ENCODE data around the gene PALS1.

PALS1 gene

GRCh38 chr14:67241411-67242167 lies at the start of gene PALS1:
Gene PALS1 (plus strand): TSS chr14:67241435. CDS start chr14:67279171, 37,736 bp downstream.
- DNase-seq (ENCODE audit: low read depth in 4 of 4, low spot score in 1 of 4), result peak in 3 of 4 experiments; percentile 13 to 44 (median 32)

DNA sequence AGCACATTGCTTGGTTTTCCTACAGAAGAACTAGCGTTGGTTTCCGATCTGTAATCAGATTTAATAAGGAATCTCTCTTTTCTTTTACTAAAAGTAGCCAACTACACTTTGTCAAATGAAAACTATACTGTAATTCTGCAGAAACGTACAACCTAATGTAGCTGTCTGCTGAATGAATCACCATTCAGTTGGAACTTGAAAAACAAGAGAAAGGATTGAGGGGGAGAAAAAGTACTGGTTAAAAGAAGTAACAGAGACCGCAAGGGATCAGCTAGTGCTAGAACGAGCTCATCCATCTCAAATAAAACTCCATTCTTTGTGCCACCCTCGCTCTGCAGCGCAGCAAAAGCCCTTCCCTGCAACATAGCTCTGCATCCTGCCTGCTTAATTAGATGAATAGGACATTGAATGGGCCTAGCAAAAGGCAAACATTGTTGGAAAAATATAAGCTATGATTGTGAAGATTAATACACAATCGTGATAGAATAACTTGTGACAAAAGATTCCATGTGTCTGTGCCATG lies 49.4 kb upstream of the PALS1 start:
- DNase-seq (ENCODE audit: low read depth in 4 of 4, low spot score in 1 of 4), result no peak

DNA sequence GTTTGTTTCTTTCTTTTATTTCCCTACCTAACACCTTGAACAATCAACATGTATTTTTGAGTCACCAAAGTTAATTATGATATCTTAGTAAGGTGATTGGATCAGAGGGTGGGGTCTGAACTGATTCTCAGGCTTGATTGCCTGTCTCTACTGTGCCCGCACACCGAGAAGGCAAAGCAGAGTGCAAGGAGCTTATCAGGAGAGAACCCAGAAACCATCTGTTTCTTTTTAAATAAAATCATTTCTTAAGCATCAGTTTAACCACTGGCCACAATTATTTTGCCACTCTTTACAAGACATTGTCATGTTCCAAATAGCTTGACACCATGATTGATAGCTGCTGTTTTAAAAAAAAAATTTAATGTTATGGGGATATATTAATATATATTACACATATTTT lies 48.9 kb upstream of the PALS1 start:
- DNase-seq (ENCODE audit: low read depth in 4 of 4, low spot score in 1 of 4), result no peak

DNA sequence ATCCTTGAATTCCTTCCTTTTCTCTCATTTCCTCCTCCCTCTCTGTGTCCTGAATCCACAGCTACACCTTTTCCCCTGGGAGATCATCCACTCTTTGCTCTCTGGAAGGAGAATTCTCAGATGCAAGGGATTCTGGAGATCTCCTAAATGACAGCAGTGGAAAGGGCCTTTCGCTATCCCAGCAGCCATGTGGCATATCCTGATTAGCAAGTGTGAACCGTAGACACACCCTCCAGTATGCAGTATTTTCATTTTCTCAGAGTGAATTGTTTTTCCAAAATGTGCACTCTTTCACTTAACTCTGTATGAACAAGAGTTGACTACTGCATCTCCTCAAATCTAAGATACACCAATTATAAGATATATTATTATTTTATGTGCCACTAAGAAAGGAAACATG lies 46.0 kb upstream of the PALS1 start:
- DNase-seq (ENCODE audit: low read depth in 4 of 4, low spot score in 1 of 4), result no peak

DNA sequence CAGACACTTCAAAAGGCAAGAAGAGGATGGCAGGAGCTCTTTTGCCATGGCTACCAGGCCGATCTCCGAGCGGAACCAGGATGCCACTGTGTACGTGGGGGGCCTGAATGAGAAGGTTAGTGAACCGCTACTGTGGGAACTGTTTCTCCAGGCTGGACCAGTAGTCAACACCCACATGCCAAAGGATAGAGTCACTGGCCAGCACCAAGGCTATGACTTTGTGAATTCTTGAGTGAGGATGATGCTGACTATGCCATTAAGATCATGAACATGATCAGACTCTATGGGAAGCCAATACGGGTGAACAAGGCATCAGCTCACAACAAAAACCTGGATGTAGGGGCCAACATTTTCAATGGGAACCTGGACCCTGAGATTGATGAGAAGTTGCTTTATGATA lies 42.2 kb upstream of the PALS1 start:
- DNase-seq (ENCODE audit: low read depth in 4 of 4, low spot score in 1 of 4), result no peak

GRCh38 chr14:67207810-67208209 lies 33.4 kb upstream of the PALS1 start:
- DNase-seq (ENCODE audit: low read depth in 4 of 4, low spot score in 1 of 4), result no peak

DNA sequence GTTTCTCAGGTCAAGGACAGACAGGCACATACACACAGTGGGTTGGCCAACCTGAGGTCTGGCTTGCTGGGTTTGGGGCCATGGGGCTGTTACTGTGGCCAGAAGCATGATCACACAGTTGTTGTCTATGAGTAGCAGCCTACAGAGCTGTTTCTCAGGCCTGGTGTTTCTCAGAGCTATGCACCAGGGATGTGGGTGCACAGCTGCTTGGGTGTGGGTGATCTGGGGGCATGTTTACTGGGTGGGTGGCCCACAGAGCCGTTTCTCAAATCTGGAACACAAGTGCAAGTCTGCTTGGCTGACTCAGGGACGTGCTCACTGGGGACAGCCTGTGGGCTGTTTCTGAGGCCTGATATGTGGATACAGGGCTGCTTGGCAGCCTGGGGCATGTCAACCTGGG lies 23.1 kb upstream of the PALS1 start:
- no peak for DNase-seq (ENCODE audit: low read depth in 4 of 4, low spot score in 1 of 4)

DNA sequence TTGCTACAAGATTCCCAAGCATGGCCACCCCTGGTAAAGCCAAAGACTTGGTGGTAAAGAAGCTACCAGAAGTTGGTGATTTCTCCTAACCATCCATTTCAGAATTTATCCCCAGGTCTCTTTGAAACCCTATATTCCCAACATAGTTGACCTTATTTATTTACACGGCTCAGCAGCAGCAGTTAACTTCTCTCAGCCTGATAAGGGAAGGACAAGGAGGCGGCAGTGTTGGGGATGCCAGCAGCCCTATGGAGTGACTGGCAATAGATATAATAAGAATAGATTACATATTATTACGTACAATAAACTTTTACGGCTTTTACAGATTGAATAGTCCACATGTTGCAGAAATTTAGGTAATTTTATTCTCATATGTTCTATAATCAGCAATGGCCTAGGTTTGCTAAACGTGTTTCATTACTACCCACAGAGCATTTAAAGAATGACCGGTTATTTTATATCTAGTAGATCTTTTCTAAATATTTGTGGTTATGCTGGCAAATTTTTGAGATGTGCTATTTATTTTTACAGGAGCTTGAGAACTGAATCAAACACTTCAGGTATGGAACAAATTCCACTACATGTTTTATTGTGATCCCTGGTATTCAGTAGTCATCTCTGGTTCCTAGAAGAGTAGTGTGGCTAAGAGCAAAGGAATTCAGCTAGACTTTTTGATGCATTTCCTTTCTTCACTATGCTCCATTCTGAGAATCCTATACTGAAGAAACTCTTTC lies 19.8 kb upstream of the PALS1 start:
- DNase-seq (ENCODE audit: low read depth in 4 of 4, low spot score in 1 of 4), result no peak

DNA sequence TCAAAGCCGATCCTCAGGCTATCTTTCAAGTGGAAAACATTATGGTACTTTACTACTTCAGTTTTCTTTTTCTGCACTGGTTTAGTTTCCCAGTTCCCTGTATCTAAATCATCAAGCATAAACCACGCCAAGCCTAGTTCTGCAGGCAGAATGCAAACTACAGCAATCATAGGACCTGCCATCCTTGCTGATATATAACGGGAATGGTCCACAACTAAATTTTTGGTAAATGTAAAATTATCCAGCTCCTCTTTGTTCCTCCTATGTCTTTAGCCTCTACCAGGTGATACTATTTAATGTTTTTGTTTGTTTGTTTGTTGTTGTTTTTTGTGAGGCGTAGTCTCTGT lies 19.3 kb upstream of the PALS1 start:
- DNase-seq (ENCODE audit: low read depth in 4 of 4, low spot score in 1 of 4), result no peak

- no peak for DNase-seq (ENCODE audit: low read depth in 4 of 4, low spot score in 1 of 4)
Measured at GRCh38 chr14:67225523-67225922, 15.7 kb upstream of the PALS1 start.

GRCh38 chr14:67228325-67228984 lies 12.8 kb upstream of the PALS1 start:
- DNase-seq (ENCODE audit: low read depth in 4 of 4, low spot score in 1 of 4), result no peak

DNA sequence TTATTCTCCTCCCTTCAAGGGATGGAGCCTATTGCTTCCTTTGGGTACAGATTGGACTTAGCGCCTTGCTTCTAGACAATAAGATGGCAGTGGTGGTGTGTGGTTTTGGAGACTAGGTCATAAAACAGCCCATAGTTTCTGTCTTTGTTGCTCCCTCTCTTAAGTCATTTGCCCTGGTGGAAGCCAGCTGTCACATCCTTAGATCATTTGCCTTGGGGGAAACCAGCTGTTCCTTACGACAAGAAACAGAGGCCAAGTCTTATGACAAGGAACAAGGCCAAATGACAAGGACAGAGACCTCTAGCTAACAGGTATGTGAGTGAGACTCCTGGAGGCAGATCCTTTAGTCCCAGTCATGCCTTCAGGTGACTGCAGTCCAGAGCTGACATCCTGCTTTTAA lies 9.2 kb upstream of the PALS1 start:
- DNase-seq (ENCODE audit: low read depth in 4 of 4, low spot score in 1 of 4), result no peak

GRCh38 chr14:67232621-67233020 lies 8.6 kb upstream of the PALS1 start:
- DNase-seq (ENCODE audit: low read depth in 4 of 4, low spot score in 1 of 4), result no peak

- no peak for DNase-seq (ENCODE audit: low read depth in 4 of 4, low spot score in 1 of 4)
Measured at GRCh38 chr14:67237591-67237990, 3.6 kb upstream of the PALS1 start.

DNA sequence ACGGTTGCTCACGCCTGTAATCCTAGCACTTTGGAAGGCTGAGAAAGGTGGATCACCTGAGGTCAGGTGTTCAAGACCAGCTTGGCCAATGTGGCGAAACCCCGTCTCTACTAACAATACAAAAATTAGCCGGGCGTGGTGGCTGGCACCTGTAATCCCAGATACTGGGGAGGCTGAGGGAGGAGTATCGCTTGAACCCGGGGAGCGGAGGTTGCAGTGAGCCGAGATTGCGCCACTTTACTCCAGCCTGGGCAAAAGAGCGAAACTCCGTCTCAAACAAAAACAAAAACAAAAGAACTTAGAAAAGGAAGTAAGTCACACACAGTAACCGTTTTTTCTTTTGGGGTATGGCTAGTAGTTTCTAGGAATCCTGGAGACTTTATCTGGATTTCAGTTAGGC lies 1.7 kb upstream of the PALS1 start:
- DNase-seq (ENCODE audit: low read depth in 4 of 4, low spot score in 1 of 4), result no peak

- DNase-seq (ENCODE audit: low read depth in 4 of 4, low spot score in 1 of 4), result peak in 3 of 4 experiments; percentile 2 to 13 (median 6)
Measured at GRCh38 chr14:67240168-67240932, 885 bp upstream of the PALS1 start.

DNA sequence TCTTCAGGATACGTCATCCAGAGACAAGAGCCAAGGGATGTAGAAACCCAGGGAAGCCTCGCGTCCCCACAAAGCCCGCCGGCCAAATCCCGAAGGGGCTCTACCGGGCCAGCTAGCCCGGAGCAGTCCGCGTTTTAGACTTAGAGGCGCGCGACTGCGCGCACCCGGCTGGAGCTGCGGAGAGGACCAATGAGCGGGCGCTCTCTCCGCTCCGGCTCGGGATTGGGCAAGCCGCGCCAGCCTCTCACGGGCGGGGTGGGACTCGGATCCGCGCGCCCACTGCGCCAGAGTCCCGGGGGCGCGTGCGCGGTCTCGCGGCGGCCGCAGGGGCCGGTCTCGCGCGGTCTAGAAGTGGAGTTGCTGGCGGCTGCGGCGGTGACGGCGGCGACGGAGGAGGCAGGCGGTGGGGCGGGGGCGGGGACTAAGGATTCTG lies 241 bp upstream of the PALS1 start:
- DNase-seq (ENCODE audit: low read depth in 4 of 4, low spot score in 1 of 4), result peak; percentile 76 to 93 (median 85)

GRCh38 chr14:67242168-67242420 lies 859 bp downstream of the PALS1 start:
- no peak for DNase-seq (ENCODE audit: low read depth in 4 of 4, low spot score in 1 of 4)

DNA sequence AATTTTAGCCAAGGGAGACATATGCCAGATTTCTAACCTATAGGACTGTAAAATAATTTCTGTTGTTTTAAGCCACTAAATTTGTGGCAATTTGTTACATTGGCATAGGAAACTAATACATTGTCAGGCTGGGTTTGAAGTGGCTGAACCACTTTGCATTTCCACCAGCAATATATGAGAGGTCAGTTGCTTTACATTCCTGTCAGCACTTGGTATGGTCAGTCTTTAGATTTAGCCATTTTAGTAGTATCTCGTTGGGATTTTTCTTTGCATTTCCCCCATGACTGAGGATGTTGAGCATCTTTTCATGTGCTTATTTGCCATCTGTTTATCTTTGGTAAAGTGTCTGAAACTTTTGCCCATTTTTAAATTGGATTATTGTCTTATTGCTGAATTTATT lies 3.9 kb downstream of the PALS1 start:
- DNase-seq (ENCODE audit: low read depth in 4 of 4, low spot score in 1 of 4), result no peak

- DNase-seq (ENCODE audit: low read depth in 4 of 4, low spot score in 1 of 4), result no peak
Measured at GRCh38 chr14:67251573-67252226, 10.5 kb downstream of the PALS1 start.

DNA sequence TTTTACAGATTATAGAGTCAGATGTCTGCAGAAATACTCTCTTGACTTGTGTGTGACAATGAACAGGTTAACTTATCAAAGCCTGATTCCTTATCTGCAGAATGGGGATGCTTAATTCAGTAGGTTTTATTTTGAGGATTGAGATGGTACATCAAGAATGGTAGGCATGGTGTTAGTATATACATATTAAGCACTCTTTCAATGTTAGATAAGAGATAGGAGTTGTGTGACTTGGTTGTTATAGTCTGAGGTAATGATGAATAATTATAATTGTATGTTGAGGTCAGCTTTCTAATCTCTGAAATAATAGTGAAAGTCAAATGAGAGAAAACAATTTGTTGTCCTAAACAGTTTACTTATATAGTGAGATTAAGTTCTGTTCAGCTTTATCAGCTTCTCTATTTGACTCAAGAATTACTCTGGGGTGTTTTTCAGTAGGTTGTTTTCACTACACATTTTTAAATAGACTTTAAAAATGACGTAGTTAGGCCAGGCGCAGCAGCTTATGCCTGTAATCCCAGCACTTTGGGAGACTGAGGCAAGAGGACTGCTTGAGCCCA lies 11.9 kb downstream of the PALS1 start:
- DNase-seq (ENCODE audit: low read depth in 4 of 4, low spot score in 1 of 4), result no peak
